HTR-8/SVneo (cell line): ENCODE measurements around the gene TIMM22.
"Not testable (repeated sequence)": the region's sequence is repeated elsewhere in the genome, so short reads cannot be mapped to it uniquely, and the experiment has no call there.

Experiments
- DNase-seq: peaks from one replicate; pipeline ENCODE4 v3.0.0; 2011; ENCODE audit warnings: low spot score, mixed read lengths; ENCODE audit not compliant: insufficient read length
- FAIRE-seq: peaks from 2 replicates; lab custom pipeline; 2011; peaks lifted over from hg19 to GRCh38; lab: Jason Lieb, UNC

Gene TIMM22

GRCh38 chr17:970364-970763 is 26.6 kb upstream of the TIMM22 start:
- DNase-seq = no peak
- no peak for FAIRE-seq

- DNase-seq, FAIRE-seq: not testable (repeated sequence)
Measured at GRCh38 chr17:971861-972260, 25.1 kb upstream of the TIMM22 start.

GRCh38 chr17:973053-973452 is 23.9 kb upstream of the TIMM22 start:
- FAIRE-seq = no peak
- DNase-seq = no peak

- DNase-seq, FAIRE-seq: not testable (repeated sequence)
Measured at GRCh38 chr17:974778-975177, 22.2 kb upstream of the TIMM22 start.

GRCh38 chr17:975371-975915 is 21.5 kb upstream of the TIMM22 start:
- FAIRE-seq (peak; percentile 66), DNase-seq (no peak)

- FAIRE-seq = no peak
Measured at GRCh38 chr17:976312-976711, 20.6 kb upstream of the TIMM22 start.

GRCh38 chr17:977166-977565 is 19.8 kb upstream of the TIMM22 start:
- FAIRE-seq (no peak), DNase-seq (no peak)

More at GRCh38 chr17:976312-976711, 20.6 kb upstream of the TIMM22 start:
- no peak for DNase-seq

GRCh38 chr17:978103-979093 is 18.5 kb upstream of the TIMM22 start:
- peak; percentile 64 for FAIRE-seq
- DNase-seq = no peak

GRCh38 chr17:979212-979538 is 17.8 kb upstream of the TIMM22 start:
- FAIRE-seq = peak; percentile 28
- no peak for DNase-seq

GRCh38 chr17:979539-980405 is 17.2 kb upstream of the TIMM22 start, which contains the start of gene NXN:
NXN (minus strand) TSS chr17:979776.
- peak; percentile 97 for FAIRE-seq
- DNase-seq = peak; percentile 85

- DNase-seq (peak; percentile 82), FAIRE-seq (peak; percentile 81)
Measured at GRCh38 chr17:980406-981291, 16.3 kb upstream of the TIMM22 start.

GRCh38 chr17:981292-981658 is 15.7 kb upstream of the TIMM22 start:
- no peak for FAIRE-seq
- no peak for DNase-seq

- DNase-seq (no peak), FAIRE-seq (no peak)
Measured at GRCh38 chr17:983921-984320, 13.0 kb upstream of the TIMM22 start.

- FAIRE-seq (peak; percentile 31), DNase-seq (no peak)
Measured at GRCh38 chr17:986322-986929, 10.5 kb upstream of the TIMM22 start.

- FAIRE-seq (no peak), DNase-seq (no peak)
Measured at GRCh38 chr17:987931-988330, 9.0 kb upstream of the TIMM22 start.

- FAIRE-seq (peak; percentile 42), DNase-seq (no peak)
Measured at GRCh38 chr17:988561-988960, 8.4 kb upstream of the TIMM22 start.

- FAIRE-seq = no peak
- DNase-seq = no peak
Measured at GRCh38 chr17:992933-993332, 4.0 kb upstream of the TIMM22 start.

GRCh38 chr17:995324-995723 is 1.6 kb upstream of the TIMM22 start:
- not testable (repeated sequence) for DNase-seq, FAIRE-seq

- FAIRE-seq (no peak), DNase-seq (no peak)
Measured at GRCh38 chr17:998111-998510, 1.2 kb downstream of the TIMM22 start.
